SH-SY5Y (cell line): ENCODE results near the gene PXMP4.

Experiments
- GATA2 ChIP-seq: IDR thresholded peaks from 2 replicates; pipeline ENCODE4 v1.6.1; 2011; ENCODE audit warnings: mild to moderate bottlenecking, low read depth, low read length
- GATA3 ChIP-seq: IDR thresholded peaks from 2 replicates; pipeline ENCODE4 v1.6.1; 2011; ENCODE audit warnings: low read depth, mild to moderate bottlenecking, low read length, moderate library complexity

DNA sequence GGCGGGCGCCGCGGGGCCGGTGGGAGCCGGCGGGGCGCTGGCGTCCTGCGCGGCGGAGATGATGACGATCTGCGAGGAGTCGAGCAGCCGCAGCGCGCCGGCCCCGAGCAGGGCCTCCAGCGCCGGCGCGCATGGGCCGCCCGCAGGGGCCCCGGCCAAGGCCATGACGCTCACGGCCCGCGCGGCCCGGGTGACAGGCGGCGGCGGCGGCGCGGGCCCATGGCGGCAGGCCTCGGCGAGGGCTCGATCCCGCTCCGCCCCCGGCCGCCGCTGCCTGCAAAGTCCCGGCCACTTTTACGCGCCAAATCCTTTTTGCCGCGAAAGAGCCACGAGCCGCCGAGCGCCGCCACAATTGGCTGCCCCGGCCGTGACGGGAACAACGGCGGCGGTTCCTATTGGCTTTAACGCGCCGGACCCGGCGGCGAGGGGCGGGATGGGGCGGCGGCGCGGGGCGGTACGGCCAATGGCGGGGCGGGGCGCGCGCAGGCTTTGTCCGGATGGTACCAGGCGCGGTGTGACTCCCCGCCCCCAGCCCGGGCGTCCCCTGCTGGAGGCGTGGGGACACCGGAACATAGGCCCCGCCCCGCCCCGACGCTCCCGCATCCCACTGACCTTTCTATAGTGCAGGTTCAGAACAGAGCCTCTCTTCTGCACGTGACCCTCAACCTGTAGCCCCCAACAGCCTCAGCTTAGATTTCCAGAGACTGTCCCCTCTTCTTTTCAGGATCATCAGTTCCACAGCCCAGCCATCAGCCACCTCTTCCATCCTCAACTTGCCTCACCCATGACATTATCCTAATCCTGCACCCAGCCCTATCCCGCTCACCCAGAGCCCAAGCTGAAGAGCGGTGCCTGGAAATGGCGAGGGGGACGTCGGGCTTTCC is 33.8 kb downstream of the PXMP4 start, which contains the start of gene E2F1:
- no peak for TF ChIP-seq GATA2
- TF ChIP-seq GATA3 = no peak
